Subcutaneous abdominal adipose tissue (tissue), 5 donors: Measurements from ENCODE around the gene DBN1.

Experiments used
- H3K27ac ChIP-seq: one replicate; pipeline ENCODE4 v1.7.0; 2013; ENCODE audit warnings: low read depth, mild to moderate bottlenecking, inconsistent platforms, low read length, moderate library complexity
- H3K27me3 ChIP-seq, 5 donors: one replicate each; pipeline ENCODE4 v1.7.0; 2013; ENCODE audit warnings: low read length in 5 of 5, inconsistent platforms in 1 of 5; ENCODE audit not compliant: control insufficient read depth in 5 of 5, insufficient read depth in 4 of 5
- H3K36me3 ChIP-seq, 5 donors: one replicate each; pipeline ENCODE4 v1.7.0; 2013; ENCODE audit warnings: low read length in 5 of 5; ENCODE audit not compliant: control insufficient read depth in 5 of 5, insufficient read depth in 5 of 5
- H3K4me1 ChIP-seq, 5 donors: one replicate each; pipeline ENCODE4 v1.7.0; 2013; ENCODE audit warnings: low read length in 5 of 5, mild to moderate bottlenecking in 3 of 5, moderate library complexity in 1 of 5; ENCODE audit not compliant: control insufficient read depth in 5 of 5, insufficient read depth in 5 of 5
- H3K4me3 ChIP-seq, 5 donors: one replicate each; pipeline ENCODE4 v1.7.0; 2013; ENCODE audit warnings: low read length in 5 of 5, low read depth in 1 of 5
- H3K9ac ChIP-seq, 5 donors: one replicate each; pipeline ENCODE4 v1.7.0; 2013; ENCODE audit warnings: low read length in 5 of 5, mild to moderate bottlenecking in 4 of 5, moderate library complexity in 3 of 5
- H3K9me3 ChIP-seq, 5 donors: one replicate each; pipeline ENCODE4 v1.7.0; 2013; ENCODE audit warnings: low read length in 5 of 5; ENCODE audit not compliant: control insufficient read depth in 5 of 5
- donor health status: healthy.
- donor health status: healthy.
- donor health status: healthy.
- donor health status: healthy.
- donor health status: healthy.

DBN1 gene

GRCh38 chr5:177445052-177445916, 28.1 kb downstream of the DBN1 start:
- Histone ChIP-seq H3K9ac (no peak overlapping the region), H3K9me3 (no peaks in the 10 kb centered on the region), H3K27me3 (peaks cover 13 to 30% (median 22%) of the 10 kb centered on the region in 5 donors), H3K36me3 (peaks cover 0 to 28% (median 22%) of the 10 kb centered on the region in 5 donors), H3K4me3 (no peak overlapping the region), H3K4me1 (peaks cover 0 to 22% (median 16%) of the 10 kb centered on the region in 5 donors), H3K27ac (no peak overlapping the region)

GRCh38 chr5:177444106-177445051, 29.1 kb downstream of the DBN1 start:
- Histone ChIP-seq H3K36me3 (peaks cover 0 to 37% (median 24%) of the 10 kb centered on the region in 5 donors), H3K4me3 (no peak overlapping the region), H3K4me1 (peaks cover 0 to 22% (median 16%) of the 10 kb centered on the region in 5 donors), H3K9ac (peak overlapping the region in 1 of 5 donors; percentile 30), H3K27ac (no peak overlapping the region), H3K27me3 (peaks cover 6 to 22% (median 13%) of the 10 kb centered on the region in 5 donors), H3K9me3 (no peaks in the 10 kb centered on the region)

GRCh38 chr5:177443144-177443983, 30.1 kb downstream of the DBN1 start:
- H3K4me3 ChIP-seq: no peak overlapping the region
- H3K9ac ChIP-seq: no peak overlapping the region
- H3K9me3 ChIP-seq: no peaks in the 10 kb centered on the region
- H3K36me3 ChIP-seq: peaks cover 0 to 38% (median 28%) of the 10 kb centered on the region in 5 donors
- H3K27ac ChIP-seq: no peak overlapping the region
- peaks cover 4 to 14% (median 8%) of the 10 kb centered on the region in 5 donors for H3K27me3 ChIP-seq
- H3K4me1 ChIP-seq: peaks cover 0 to 22% (median 16%) of the 10 kb centered on the region in 5 donors

- H3K4me3 ChIP-seq: no peak overlapping the region
- H3K9me3 ChIP-seq: no peaks in the 10 kb centered on the region
- no peak overlapping the region for H3K9ac ChIP-seq
- H3K4me1 ChIP-seq: peaks cover 0 to 13% (median 7%) of the 10 kb centered on the region in 5 donors
- H3K27me3 ChIP-seq: peaks cover 0 to 6% (median 4%) of the 10 kb centered on the region in 5 donors
- no peak overlapping the region for H3K27ac ChIP-seq
- H3K36me3 ChIP-seq: peaks cover 0 to 45% (median 35%) of the 10 kb centered on the region in 5 donors
These were observed 31.2 kb downstream of the DBN1 start for GRCh38 chr5:177442066-177442826.

GRCh38 chr5:177440990-177441780, 32.2 kb downstream of the DBN1 start:
- no peak overlapping the region for H3K9ac ChIP-seq
- peaks cover 0 to 3% (median 2%) of the 10 kb centered on the region in 5 donors for H3K27me3 ChIP-seq
- peaks cover 0 to 54% (median 43%) of the 10 kb centered on the region in 5 donors for H3K36me3 ChIP-seq
- no peak overlapping the region for H3K4me3 ChIP-seq
- H3K9me3 ChIP-seq: no peaks in the 10 kb centered on the region
- H3K4me1 ChIP-seq: peaks cover 0 to 4% (median 3%) of the 10 kb centered on the region in 5 donors
- H3K27ac ChIP-seq: no peak overlapping the region

GRCh38 chr5:177440211-177440989, 33.0 kb downstream of the DBN1 start:
- Histone ChIP-seq H3K4me1 (no peaks in the 10 kb centered on the region), H3K27ac (no peak overlapping the region)

GRCh38 chr5:177439518-177440053, 33.8 kb downstream of the DBN1 start:
- Histone ChIP-seq H3K27me3 (no peaks in the 10 kb centered on the region), H3K9me3 (no peaks in the 10 kb centered on the region), H3K27ac (no peak overlapping the region), H3K9ac (no peak overlapping the region), H3K4me3 (no peak overlapping the region), H3K4me1 (no peaks in the 10 kb centered on the region), H3K36me3 (peaks cover 0 to 70% (median 59%) of the 10 kb centered on the region in 5 donors)

More at GRCh38 chr5:177440211-177440989, 33.0 kb downstream of the DBN1 start:
- no peaks in the 10 kb centered on the region for H3K27me3 ChIP-seq
- H3K9me3 ChIP-seq: no peaks in the 10 kb centered on the region
- no peak overlapping the region for H3K9ac ChIP-seq
- H3K36me3 ChIP-seq: peaks cover 0 to 62% (median 50%) of the 10 kb centered on the region in 5 donors
- no peak overlapping the region for H3K4me3 ChIP-seq

GRCh38 chr5:177438468-177438867, 35.0 kb downstream of the DBN1 start:
- no peaks in the 10 kb centered on the region for H3K27me3 ChIP-seq
- H3K36me3 ChIP-seq: peaks cover 0 to 82% (median 69%) of the 10 kb centered on the region in 5 donors
- H3K4me1 ChIP-seq: no peaks in the 10 kb centered on the region
- no peak overlapping the region for H3K27ac ChIP-seq
- no peak overlapping the region for H3K9ac ChIP-seq
- H3K9me3 ChIP-seq: no peaks in the 10 kb centered on the region
- no peak overlapping the region for H3K4me3 ChIP-seq
